SU-DHL-6 (cell line): Measurements from ENCODE around the gene EFEMP1.

Experiments used
- H2AFZ ChIP-seq: fragments of 200-600 bp; sonication (generic); 2 replicates; pipeline ENCODE4 v1.6.1; 2014; ENCODE audit warnings: low read depth, mild to moderate bottlenecking, moderate library complexity, mixed read lengths, antibody characterized with exemption, low read length; ENCODE audit not compliant: severe bottlenecking
- H3F3A ChIP-seq: fragments of 200-600 bp; shearing (Covaris generic); 2 replicates; pipeline ENCODE4 v1.6.0; 2016; ENCODE audit warnings: antibody characterized with exemption, mild to moderate bottlenecking; ENCODE audit not compliant: insufficient read depth
- H3K27ac ChIP-seq: fragments of 200-600 bp; sonication (generic); 2 replicates; pipeline ENCODE4 v1.5.1; 2016; ENCODE audit warnings: low read depth, mild to moderate bottlenecking, low read length, moderate library complexity, mixed read lengths
- H3K27me3 ChIP-seq: fragments of 200-600 bp; sonication (generic), shearing (Covaris generic); 2 replicates; pipeline ENCODE4 v1.6.0; 2014; ENCODE audit warnings: mild to moderate bottlenecking, low read length
- H3K36me3 ChIP-seq: fragments of 200-600 bp; sonication (generic); 2 replicates; pipeline ENCODE4 v1.6.1; 2014; ENCODE audit warnings: mild to moderate bottlenecking, low read length, mixed read lengths
- H3K4me2 ChIP-seq: fragments of 300-600, 200-600 bp; shearing (Covaris generic), sonication (generic); 2 replicates; pipeline ENCODE4 v1.6.0; 2014; ENCODE audit warnings: low read length, low read depth, mild to moderate bottlenecking; ENCODE audit not compliant: poor library complexity, severe bottlenecking
- H3K4me3 ChIP-seq: fragments of 200-600 bp; sonication (generic); 2 replicates; pipeline ENCODE4 v1.5.1; 2014; ENCODE audit warnings: antibody characterized with exemption, low read length, mild to moderate bottlenecking, mixed read lengths; ENCODE audit not compliant: insufficient read depth, poor library complexity, severe bottlenecking
- H3K79me2 ChIP-seq: fragments of 200-600 bp; sonication (generic); 2 replicates; pipeline ENCODE4 v1.6.1; 2014; ENCODE audit warnings: mild to moderate bottlenecking, low read length, moderate library complexity; ENCODE audit not compliant: insufficient read depth
- H3K9ac ChIP-seq: fragments of 200-600 bp; sonication (generic); 2 replicates; pipeline ENCODE4 v1.7.0; 2014; ENCODE audit warnings: mild to moderate bottlenecking, low read length
- H3K9me2 ChIP-seq: fragments of 200-600 bp; sonication (generic); replicated peaks from 2 replicates; pipeline ENCODE4 v1.6.1; 2014; ENCODE audit warnings: low read length; ENCODE audit not compliant: insufficient read depth
- H3K9me3 ChIP-seq: fragments of 200-600 bp; sonication (generic); 2 replicates; pipeline ENCODE4 v1.6.1; 2014; ENCODE audit warnings: low read length, mixed read lengths; ENCODE audit not compliant: insufficient read depth
- H4K20me1 ChIP-seq: fragments of 200-600 bp; sonication (generic); 2 replicates; pipeline ENCODE4 v1.6.1; 2014; ENCODE audit warnings: low read depth, mild to moderate bottlenecking, antibody characterized with exemption, low read length, moderate library complexity, mixed read lengths
- EZH2phosphoT487 ChIP-seq: fragments of 200-600 bp; sonication (generic), shearing (Covaris generic); conservative IDR thresholded peaks from 2 replicates; pipeline ENCODE4 v1.6.1; 2018; ENCODE audit warnings: mild to moderate bottlenecking, antibody characterized with exemption, low read length, moderate library complexity, mixed read lengths
- TF ChIP-seq, protein P1 (sequence below): fragments of 200-600 bp; sonication (generic); IDR thresholded peaks from one replicate; pipeline ENCODE4 v1.5.1; 2017; ENCODE audit warnings: antibody characterized with exemption, mild to moderate bottlenecking, low read length, moderate library complexity; ENCODE audit not compliant: insufficient read depth, poor library complexity, severe bottlenecking

Gene EFEMP1

DNA sequence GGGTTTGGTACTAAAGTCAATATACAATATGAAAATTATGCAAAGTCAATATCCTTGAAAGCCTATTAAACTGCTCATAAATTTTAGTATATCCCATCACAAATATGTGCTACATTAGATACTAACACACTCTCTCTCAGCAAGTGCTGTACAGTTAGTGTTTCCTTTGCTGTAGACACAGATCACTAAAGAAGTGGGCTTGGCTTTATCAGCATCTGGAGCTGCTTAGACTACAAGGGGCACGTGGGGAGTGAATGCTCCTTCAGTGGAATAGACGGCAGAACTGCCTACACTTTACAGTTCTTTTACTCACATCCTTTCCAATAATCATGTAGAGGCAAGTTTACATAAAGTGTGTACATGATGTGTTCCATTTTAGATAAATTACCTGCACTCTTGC, 26.0 kb upstream of the EFEMP1 start:
- Histone ChIP-seq H3K9me2 (no peaks in the 10 kb centered on the region), H3K9me3 (no peaks in the 10 kb centered on the region), H4K20me1 (no peaks in the 10 kb centered on the region), H3K4me2 (no peak overlapping the region), H3K9ac (no peak overlapping the region), H3K36me3 (no peaks in the 10 kb centered on the region), H3F3A (no peaks in the 10 kb centered on the region), H3K27ac (no peak overlapping the region), H3K27me3 (no peaks in the 10 kb centered on the region), H2AFZ (no peak overlapping the region), H3K4me3 (no peak overlapping the region), H3K79me2 (no peaks in the 10 kb centered on the region)
- TF ChIP-seq, protein P1, sequence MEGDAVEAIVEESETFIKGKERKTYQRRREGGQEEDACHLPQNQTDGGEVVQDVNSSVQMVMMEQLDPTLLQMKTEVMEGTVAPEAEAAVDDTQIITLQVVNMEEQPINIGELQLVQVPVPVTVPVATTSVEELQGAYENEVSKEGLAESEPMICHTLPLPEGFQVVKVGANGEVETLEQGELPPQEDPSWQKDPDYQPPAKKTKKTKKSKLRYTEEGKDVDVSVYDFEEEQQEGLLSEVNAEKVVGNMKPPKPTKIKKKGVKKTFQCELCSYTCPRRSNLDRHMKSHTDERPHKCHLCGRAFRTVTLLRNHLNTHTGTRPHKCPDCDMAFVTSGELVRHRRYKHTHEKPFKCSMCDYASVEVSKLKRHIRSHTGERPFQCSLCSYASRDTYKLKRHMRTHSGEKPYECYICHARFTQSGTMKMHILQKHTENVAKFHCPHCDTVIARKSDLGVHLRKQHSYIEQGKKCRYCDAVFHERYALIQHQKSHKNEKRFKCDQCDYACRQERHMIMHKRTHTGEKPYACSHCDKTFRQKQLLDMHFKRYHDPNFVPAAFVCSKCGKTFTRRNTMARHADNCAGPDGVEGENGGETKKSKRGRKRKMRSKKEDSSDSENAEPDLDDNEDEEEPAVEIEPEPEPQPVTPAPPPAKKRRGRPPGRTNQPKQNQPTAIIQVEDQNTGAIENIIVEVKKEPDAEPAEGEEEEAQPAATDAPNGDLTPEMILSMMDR: no peak
- no peak for TF ChIP-seq EZH2phosphoT487

DNA sequence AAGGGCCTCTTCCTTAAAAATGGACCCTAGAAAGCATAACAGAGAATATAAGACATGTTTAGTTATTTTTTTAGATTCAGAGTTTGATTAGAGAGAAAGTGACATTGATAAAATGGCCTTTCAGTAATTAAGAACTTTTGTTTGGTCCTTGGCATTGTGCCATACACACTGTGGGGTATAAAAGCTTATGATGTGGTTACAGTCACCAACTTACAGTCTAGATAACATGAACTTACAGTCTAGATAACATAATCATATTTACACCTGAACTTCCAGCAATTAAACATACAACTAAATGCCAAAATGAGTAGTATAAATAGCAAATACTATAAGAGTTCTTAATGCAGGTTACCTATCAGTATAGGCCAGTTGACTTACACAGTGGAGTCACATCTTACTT, 25.6 kb upstream of the EFEMP1 start:
- no peak overlapping the region for H3K4me2 ChIP-seq
- no peaks in the 10 kb centered on the region for H3F3A ChIP-seq
- TF ChIP-seq, protein P1: no peak
- no peak for TF ChIP-seq EZH2phosphoT487
- H3K9me3 ChIP-seq: no peaks in the 10 kb centered on the region
- H3K9me2 ChIP-seq: no peaks in the 10 kb centered on the region
- no peak overlapping the region for H3K9ac ChIP-seq
- H3K27ac ChIP-seq: no peak overlapping the region
- no peak overlapping the region for H3K4me3 ChIP-seq
- no peaks in the 10 kb centered on the region for H3K27me3 ChIP-seq
- H3K79me2 ChIP-seq: no peaks in the 10 kb centered on the region
- no peaks in the 10 kb centered on the region for H4K20me1 ChIP-seq
- no peaks in the 10 kb centered on the region for H3K36me3 ChIP-seq
- no peak overlapping the region for H2AFZ ChIP-seq

- Histone ChIP-seq H3F3A (no peaks in the 10 kb centered on the region), H3K36me3 (no peaks in the 10 kb centered on the region), H4K20me1 (no peaks in the 10 kb centered on the region), H3K4me3 (no peak overlapping the region), H2AFZ (no peak overlapping the region), H3K4me2 (no peak overlapping the region), H3K9ac (no peak overlapping the region), H3K27me3 (no peaks in the 10 kb centered on the region), H3K9me3 (no peaks in the 10 kb centered on the region), H3K79me2 (no peaks in the 10 kb centered on the region), H3K9me2 (no peaks in the 10 kb centered on the region), H3K27ac (no peak overlapping the region)
- TF ChIP-seq, protein P1: no peak
- no peak for TF ChIP-seq EZH2phosphoT487
Measured at GRCh38 chr2:55948176-55948923, 24.8 kb upstream of the EFEMP1 start.
